Left forelimb (tissue), 1 donor: ENCODE results near the gene CHID1.

Experiments used
- DNase-seq: peaks from one replicate; pipeline ENCODE4 v3.0.0-alpha.2; 2018; ENCODE audit warnings: low spot score

CHID1 gene

DNA sequence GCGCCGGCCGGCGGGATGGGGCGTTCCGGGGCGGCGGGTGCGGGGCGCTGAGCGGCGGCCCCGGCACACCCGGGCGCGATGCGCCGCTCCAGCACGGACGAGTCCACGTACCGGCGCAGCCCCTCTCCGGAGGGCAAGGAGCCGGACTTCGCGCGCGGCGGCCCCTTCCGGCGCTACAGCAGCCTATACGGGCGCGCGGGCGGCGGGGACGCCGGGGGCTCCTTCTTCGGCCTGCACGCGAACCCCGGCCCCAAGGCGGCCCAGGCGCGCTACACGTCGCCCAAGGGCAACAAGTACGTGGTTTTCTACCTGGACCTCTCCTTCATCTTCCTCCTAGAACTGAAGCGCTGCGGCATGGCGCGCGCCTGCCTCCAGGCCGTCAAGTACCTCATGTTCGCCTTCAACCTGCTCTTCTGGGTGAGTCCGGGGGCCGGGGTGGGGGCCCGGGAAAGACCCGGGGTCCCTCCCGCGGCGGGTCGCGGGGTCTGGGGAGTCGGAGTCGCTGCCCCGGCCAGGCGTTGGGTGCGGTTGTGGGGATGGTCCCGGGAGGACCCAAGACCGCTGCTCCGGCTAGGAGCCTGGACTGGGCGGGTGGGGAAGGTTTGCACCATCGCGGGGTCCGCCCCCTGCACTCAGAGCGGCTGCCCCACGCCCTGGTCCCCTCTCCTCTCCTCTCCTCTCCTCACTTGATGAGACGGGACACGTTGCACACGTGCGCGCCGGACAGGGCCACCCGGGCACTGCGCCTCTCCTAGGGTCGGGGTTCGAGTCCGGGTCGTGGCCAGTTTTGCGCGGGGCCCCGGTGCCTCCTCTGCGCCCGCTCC is 60.4 kb downstream of the CHID1 start:
- no peak for DNase-seq

DNA sequence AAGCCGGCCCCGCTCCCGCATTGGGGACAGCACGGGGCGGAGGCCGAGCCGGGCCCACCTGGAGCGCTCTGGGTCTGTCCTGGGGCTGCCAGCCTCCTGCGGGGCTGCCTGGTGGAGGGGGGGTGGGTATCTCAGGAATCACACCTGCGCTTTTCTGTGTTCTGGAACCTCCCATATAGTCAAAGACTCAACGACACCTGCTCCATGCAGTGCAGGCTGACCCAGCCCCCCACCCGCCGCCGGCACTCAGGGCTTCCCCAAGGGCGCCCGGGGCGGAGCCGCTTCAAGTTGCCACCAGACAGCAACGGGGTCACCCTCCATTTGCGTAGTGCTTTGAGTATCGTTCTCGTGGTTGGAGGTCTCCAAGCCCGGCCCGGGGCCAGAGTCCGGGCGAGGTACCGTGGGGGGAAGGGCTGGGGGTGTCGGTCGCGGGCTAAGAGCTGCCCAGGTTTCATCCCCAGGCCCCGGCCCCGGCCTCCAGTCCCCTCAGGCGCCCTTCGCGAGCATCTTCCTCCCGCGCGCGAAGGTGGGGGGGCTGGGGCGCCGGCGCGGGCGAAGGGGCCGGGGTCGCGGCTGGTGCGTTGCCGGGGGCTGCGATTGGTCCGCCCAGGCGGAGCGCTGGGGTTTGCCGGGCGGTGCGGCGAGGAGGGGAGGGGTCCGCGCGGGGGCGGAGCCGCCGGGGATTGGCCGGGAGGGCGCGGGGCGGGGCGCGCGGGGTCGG is 61.3 kb downstream of the CHID1 start:
- no peak for DNase-seq

DNA sequence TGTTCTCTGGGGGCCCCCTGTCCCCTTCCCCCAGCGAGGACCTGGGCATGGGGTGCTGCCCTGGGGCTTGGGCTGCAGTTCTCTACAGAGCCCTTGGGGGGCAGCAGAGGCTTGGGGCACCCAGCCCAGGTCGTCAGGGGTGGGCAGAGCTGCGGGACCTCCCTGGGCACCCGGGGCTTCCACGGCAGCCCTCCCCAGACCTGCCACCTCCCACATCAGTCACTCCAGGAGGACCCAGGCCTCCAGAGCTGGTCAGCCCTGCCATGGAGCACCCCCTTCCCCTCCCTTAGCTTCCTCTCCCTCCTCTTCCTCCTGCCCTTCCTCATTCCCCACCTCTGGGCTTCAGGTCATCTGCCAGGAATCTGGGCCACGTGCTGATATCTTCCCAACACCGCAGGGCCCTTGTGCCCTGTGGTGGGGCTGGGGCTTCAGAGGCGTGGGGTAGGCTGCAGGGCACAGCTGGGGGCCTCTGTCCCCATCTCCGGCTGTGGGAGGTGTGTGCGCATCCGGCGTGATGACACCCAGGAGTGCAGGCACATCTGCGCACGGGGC is 62.2 kb downstream of the CHID1 start:
- DNase-seq, result no peak

DNA sequence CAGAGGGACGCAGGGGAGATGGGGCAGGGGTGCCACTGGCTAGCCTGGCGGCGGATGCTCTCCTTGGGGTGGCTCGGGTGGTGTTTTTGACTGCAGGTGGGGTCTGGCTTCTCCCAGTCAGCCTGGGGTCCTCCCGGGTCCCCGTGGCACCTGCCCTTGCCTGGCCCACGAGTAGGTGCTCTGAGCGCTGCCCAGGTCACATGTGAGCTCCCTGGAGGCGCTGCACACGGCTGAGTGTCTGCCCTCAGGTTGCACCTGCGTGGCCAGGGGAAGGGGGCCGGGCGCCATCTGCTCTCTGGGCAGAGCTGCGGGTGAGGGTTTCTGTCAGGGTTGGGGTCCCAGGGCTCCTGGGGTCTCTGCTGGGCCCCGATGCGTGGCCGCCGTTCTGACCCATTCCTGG is 62.7 kb downstream of the CHID1 start:
- no peak for DNase-seq

DNA sequence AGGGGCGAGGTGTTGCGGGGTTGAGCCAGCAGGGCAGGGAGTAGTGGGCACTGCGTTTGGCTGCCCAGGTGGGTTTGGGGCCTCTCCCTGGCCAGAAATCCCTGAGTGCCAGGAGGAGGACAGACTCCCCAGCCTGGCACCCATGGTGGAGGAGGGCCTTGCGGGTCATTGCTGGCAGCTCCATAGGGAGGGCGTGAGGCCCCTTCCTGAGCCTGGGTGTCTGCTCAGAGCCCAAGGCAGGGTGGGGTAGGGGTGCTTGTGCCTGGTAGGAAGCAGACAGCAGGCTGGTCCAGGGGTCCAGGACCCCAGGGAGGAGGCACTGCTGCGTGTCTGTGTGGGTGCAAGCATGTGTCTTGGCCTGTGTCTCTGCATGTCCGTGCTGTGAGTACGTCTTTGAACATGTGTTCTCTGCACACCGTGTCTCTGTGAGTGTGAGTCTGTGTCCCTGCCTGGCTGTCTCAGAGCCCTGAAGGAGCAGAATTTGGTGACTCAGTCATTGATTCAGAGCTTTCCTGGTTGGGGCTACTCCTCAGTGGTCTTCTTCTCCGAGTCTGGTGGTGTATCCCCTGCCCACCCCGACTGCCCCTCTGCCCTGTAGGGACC is 64.0 kb downstream of the CHID1 start:
- no peak for DNase-seq

DNA sequence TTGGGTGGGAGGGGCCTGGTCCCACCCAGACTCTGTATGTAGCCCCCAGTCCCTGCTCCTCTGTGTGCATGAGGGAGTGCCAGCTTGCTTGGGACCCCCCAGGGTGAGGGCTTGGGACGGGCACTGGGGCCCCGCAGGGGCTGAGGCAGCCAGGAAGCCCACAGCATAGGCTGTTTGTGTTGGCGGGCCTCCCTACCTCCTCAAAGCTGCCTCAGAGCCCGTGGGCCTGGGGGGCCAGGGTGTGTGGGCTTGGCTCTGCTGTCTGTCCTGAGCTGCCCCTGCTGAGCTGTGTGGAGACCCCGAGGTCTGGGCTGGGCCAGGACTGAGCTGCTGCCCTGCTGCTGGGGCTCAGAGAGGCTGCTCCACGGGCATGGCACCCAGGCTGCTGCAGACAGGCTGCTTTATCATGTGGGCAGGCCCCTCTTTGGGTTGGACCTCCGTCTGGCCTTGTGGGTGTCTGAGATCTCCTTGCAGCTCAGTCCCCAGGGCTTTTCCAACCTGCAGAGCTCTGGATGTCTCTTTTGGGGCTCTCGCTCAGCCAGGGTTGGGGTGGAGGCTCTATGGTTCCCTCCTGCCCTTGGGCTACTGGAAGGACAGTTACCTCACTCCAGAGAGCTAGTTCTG is 64.6 kb downstream of the CHID1 start:
- no peak for DNase-seq

DNA sequence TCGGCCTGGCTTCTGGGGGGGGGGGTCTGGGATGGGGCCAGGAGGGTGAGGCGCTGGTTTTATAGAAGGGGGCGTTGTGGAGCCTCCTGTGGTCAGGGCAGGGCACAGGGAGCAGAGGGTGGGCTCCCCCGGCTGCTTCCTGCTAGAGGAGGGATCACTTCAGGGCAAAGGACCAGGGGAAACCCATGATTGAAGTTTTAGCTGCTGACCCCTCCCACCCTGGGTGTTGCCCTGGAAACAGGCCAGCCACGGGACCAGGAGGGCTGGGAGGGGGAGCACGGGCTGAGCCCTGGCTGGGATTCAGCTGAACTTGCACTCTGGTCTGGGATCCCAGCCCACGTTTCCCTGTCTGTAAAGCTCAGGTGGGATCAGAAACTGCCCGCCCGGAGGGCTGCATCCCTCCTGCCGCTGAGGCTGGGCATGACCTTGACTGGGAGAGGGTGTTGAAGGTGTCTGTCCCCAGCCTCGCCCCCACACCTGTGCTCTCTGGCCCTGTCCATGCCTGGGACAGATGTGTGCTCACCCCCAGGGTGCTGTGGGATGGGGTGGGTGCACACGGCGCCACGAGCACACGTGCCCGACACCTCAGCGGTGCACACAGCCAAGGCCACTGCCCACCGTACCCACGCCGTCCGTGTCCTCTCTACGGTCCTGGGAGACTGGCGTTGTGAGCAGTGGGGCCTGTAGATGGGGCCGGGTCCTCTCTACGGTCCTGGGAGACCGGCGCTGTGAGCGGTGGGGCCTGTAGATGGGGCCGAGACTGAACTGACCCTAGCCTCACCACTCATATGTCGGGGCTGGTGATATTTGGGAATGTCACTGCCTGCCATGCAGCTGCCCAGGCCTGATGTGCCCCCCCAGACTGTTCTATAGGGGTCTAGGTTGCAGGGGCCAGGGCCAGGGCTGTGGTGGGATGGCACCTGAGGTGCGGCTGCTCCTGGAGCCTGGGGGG is 65.6 kb downstream of the CHID1 start:
- peak; percentile 93 for DNase-seq

DNA sequence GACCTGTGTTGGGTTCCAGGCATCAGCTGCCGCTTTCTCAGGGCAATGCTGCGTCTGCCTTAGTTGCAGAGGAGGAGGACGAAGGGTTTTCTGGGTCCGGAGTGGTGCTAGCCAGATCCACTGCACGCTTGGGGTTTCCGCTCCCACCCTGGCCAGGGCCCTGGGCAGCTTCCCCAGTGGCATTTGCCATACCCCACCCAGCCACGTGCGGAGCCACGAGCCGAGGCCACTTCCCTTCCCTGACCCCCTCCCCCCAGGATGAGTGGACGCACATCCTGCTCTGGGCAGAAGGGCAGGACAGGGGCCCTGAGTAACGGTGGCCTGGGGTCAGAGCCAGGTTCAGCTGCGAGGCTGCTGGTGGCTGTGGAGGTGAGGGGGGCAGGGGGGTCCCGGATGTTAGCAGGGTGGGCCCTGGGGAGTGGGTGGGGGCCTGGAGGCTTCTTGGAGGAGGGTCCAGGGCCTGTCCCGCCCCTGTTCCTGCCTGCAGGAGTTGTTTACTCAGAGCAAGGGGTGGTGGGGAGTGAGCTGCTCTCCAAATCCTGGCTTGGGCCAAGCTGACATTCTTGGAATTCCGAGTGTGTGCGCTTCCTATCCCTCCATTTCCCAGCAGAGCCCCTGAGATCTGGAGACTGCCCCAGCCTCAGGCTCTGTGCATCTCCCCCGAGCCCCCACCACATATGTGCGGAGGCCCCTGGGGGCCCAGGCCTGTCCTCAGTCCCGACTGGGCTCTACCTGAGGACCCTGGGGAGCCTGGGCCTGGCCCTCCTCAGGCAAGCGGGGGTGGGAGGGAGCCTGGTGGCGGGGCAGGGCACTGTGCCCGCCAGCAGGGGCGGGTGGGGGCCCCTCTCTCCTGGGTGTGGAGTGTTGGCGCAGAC is 66.6 kb downstream of the CHID1 start:
- DNase-seq, result peak; percentile 88

DNA sequence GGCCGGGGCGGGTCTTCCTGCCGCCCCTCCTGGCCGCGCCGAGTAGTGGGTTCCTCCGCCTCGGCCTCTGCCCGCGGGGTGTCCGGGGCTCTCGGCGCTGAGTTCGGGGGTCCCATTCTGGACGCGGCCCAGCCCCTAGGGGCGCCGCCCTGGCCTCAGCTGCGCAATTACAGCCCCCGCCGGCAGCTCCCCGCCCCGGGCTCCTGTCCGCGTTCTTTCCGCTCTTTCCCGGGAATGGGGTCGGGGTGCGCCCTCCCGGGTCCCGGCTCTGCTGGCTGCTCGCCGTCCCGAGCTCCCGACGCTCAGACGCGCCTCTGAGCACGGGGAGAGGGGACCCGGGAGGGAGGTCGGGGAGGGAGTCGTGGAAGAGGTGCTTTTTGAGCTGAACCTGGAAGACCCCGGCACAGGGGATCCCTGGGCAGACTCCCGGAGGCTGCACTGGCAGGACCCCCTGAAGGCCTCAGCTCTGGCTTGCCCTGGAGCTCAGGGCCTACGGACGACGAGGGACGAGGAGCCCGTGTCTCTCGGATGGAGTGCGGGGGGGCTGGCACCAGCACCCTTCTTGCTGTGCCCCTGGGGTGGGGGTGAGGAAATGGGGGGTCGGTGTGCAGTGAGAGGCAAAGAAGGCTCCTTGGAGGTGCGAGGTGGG is 67.4 kb downstream of the CHID1 start:
- no peak for DNase-seq

DNA sequence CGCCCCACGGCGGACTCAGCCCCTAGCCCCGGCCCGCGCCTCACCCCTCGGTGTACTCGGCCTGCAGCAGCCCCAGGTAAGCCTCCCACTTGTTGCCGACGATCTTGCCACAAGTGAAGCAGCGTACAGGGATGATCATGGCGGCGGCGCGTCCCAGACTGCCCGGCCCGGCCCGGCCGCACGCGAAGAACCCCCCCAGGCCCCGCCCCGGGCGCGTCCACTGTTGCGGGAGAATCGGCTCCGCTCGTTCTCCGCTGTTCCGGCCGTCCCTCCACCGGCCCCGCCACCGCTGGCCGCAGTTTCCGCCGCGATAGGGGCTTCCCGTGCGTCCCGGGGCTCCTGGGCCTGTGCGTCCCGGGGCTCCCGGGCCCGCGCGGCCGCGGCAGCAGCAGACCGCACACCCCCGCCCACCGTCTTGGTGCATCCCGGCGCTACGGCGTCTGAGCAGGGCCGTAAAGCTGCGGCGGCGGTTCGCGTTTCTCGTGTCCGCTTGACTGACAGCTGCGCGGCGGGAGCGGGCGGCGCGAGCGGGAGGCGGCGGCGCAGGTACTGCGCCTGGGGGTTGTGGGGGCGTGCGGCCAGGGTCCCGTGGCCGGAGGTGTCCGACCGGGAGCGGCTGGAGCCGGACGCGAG is 68.1 kb downstream of the CHID1 start, which contains the start of the genes POLR2L and TSPAN4:
Gene POLR2L (minus strand): TSS at position 160 of the 633 bp plus-strand sequence. CDS start 21 bp downstream, at position 139.
Gene TSPAN4 (plus strand): TSS at position 483 of the 633 bp plus-strand sequence. CDS start 7,453 bp downstream, outside the sequence.
- peak; percentile 95 for DNase-seq

DNA sequence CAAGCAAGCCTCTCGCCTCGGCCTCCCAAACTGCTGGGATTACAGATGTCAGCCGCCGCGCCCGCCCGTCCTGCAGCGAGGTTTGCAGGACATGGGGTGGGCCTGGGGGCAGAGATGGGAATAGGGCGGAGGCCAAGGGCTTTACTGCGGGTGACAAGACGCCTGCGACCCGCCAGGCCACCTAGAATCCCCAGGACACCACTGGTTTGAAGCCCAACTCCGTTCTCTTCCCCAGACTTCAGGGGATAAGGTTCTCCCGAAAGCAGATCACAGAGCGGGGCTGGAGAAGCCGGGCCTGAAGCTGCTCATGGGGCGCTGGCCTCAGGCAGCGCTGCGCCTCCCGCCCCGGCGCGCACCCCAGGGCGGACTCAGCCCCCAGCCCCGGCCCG is 68.6 kb downstream of the CHID1 start:
- no peak for DNase-seq

DNA sequence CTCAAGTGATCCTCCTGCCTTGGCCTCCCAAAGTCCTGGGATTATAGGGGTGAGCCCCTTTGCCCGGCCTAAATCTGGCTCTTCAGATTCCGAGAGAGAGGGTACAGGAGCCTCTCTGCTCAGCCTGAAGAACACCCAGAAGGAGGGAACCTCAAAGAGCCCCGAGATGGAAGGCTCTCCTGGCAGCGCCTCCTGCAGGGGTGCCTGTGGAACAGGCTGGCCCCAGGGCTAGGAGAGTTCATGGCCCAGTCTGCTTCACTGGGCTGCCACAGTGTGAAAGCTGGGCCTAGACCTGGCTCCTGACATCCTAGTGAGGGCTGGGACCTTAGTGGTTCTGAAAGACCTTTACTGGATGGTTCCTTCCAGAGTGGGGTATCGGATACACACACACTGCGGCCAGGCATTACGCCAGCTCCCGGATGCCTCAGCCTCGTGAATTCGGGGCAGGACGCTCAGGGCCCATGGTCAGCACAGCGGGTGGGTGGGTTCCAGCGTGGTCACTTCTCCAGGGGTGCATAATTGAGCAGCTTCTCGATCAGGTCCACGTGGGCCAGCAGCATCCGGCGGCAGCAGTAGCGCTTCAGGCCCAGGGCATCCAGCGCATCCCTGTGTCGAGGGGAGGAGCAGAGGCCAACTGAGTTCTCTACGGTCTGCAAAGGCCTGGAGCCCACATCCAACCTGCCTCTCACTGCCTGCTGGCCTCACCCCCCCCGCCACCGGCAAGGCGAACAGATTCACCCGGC is 70.6 kb downstream of the CHID1 start:
- DNase-seq, result no peak

DNA sequence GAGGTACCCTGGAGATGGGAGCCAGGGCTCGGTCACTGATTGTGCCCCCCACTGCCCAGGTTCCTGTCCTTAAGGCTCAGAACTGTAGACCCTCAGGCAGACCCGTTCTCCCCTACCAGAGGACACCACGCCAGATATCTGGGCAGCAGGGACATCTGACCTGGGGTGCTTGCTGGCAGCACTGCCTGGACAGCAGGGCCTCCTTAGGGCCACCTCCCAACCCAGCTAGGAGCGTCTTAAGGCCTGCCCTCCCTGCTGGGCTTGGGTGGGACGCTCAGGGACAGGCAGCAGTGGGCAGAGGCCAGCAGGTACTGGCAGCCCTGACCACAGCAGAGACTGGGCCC is 71.4 kb downstream of the CHID1 start:
- no peak for DNase-seq

DNA sequence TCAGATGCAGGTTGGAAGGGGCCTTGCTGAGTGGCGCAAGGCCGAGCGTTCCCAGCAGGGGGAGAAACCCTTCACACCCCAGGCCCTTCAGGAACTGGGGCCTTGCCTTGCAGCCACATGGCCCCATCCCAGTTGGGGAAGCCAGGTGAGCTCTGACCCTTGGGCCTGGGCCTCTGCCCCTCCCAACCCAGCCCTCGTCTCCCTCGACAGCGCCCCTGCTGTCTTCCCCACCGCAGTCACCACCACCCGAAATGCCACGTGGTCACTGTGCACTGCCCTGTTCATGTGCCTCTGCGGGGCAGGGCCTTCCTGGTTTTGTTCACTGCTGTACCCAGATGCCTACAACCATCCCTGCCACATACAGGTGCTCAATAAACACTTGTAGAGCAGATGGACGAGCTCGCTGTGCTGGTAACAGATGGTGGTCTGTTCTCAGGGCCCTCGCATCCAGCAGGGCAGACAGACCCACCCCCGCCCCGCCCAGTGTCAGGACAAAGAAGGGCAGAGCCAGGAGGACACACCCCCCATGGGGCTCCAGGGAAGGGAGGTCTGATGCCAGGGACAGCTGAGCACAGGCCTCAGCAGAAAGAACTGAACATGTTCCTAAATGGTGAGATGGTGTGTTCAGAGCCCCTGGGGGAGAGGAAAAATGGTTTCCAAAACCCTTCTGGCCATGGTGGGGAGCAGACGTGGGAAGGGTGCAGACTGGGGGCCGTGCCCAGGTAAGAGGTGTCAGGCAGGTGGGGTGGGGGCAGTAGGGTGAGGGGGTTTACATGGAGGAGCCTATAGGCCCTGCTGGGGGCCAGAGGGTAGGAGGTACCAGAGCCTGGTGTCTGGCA is 72.0 kb downstream of the CHID1 start:
- no peak for DNase-seq

DNA sequence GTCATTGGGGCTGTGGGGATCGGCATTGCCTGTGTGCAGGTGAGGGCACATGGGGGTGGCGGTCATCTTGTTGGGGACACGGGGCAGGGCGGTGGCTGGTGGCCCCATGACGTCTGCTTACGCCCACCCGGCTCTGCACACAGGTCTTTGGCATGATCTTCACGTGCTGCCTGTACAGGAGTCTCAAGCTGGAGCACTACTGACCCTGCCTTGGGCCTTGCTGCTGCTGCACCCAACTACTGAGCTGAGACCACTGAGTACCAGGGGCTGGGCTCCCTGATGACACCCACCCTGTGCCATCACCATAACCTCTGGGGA is 72.7 kb downstream of the CHID1 start:
- DNase-seq, result no peak

DNA sequence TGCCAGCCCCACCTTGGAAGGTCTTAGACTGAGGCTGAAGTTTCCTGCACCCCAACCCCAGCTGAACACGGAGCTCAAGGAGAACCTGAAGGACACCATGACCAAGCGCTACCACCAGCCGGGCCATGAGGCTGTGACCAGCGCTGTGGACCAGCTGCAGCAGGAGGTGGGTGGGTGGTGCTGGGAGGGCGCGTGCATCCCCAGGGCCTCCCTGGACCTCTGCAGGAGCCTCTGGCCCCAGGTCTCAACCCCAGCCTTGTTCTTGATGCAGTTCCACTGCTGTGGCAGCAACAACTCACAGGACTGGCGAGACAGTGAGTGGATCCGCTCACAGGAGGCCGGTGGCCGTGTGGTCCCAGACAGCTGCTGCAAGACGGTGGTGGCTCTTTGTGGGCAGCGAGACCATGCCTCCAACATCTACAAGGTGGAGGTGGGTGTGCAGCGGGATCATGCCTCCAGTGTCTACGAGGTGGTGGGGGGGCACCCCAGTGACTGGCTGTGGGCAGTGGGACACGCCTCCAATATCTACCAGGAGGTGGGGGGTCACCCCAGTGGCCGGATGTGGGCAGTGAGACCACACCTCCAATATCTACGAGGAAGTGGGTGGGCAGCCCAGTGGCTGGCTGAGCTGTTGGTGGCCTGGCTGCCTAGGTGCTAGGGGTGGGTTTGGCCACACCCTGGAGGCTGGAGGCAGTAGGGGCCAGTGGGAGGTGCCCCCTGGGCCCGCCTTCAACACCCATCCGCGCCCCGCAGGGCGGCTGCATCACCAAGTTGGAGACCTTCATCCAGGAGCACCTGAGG is 73.2 kb downstream of the CHID1 start:
- no peak for DNase-seq

DNA sequence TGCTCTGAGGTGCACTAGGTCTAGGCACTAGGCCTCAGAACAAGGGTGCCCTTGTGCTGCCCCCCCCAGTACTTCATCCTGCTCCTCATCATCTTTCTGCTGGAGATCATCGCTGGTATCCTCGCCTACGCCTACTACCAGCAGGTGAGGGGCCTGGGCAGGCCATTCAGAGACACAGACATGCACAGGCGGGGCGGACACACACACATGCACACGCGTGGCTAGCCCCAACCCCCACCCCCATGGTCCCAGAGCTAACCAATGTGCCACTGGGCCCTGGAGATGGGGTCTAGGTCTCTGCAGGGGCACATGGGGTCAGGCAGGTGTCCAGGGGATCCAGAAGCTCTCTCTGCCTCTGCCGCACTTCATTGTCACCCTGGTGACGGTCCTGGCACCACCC is 73.9 kb downstream of the CHID1 start:
- no peak for DNase-seq
